ENCODE data around the gene CTDP1.

Gene CTDP1

DNA sequence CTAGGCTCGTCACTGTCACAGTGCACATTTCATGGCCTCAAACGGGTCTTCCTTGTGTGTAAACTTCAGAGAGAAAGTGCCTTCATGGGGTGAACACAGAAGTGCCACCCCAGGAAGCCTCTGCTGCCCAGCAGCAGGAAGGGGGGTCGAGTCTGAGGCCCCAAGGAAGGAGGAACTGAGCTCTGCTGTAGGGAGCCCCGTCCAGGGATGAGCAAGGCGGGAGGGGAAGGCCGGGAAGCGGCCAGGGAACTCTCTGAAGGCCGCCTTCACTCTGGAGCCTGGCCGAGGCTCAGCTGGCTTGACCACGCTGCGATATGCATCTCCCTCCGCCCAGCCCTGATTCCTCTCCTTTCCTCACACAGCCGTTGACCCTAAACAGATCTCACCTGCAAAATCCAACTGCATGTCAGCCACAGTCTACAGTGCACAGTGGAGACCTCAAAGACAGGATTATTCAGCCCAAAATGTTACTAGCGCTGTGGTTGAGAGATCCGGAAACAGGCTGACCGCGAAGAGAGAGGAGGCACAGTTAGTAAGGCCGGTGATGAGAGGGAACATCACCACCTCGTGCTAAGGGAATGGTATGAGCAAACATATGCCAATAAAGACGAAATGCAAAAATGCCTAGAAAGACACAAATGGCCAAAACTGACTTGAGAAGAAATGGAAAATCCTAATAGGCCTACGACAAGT is 34.2 kb upstream of the CTDP1 start:
- H3K4me3 ChIP-seq (ENCODE audit: low read depth, low read length) = no peak overlapping the region
- TF ChIP-seq, protein P1, sequence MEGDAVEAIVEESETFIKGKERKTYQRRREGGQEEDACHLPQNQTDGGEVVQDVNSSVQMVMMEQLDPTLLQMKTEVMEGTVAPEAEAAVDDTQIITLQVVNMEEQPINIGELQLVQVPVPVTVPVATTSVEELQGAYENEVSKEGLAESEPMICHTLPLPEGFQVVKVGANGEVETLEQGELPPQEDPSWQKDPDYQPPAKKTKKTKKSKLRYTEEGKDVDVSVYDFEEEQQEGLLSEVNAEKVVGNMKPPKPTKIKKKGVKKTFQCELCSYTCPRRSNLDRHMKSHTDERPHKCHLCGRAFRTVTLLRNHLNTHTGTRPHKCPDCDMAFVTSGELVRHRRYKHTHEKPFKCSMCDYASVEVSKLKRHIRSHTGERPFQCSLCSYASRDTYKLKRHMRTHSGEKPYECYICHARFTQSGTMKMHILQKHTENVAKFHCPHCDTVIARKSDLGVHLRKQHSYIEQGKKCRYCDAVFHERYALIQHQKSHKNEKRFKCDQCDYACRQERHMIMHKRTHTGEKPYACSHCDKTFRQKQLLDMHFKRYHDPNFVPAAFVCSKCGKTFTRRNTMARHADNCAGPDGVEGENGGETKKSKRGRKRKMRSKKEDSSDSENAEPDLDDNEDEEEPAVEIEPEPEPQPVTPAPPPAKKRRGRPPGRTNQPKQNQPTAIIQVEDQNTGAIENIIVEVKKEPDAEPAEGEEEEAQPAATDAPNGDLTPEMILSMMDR (IDR thresholded peaks at IDR 0.05; ENCODE audit: low read depth, low read length) = no peak

- H3K4me3 ChIP-seq (ENCODE audit: low read depth, low read length) = no peak overlapping the region
- TF ChIP-seq, protein P1 (IDR thresholded peaks at IDR 0.05; ENCODE audit: low read depth, low read length) = no peak
Observed at GRCh38 chr18:79647307-79647706, 32.3 kb upstream of the CTDP1 start.

GRCh38 chr18:79650959-79651358 is 28.6 kb upstream of the CTDP1 start:
- H3K4me3 ChIP-seq (ENCODE audit: low read depth, low read length) = no peak overlapping the region
- TF ChIP-seq, protein P1 (IDR thresholded peaks at IDR 0.05; ENCODE audit: low read depth, low read length) = no peak

GRCh38 chr18:79657342-79657996 is 22.1 kb upstream of the CTDP1 start:
- TF ChIP-seq, protein P1 (IDR thresholded peaks at IDR 0.05; ENCODE audit: low read depth, low read length) = no peak
- H3K4me3 ChIP-seq (ENCODE audit: low read depth, low read length) = no peak overlapping the region

DNA sequence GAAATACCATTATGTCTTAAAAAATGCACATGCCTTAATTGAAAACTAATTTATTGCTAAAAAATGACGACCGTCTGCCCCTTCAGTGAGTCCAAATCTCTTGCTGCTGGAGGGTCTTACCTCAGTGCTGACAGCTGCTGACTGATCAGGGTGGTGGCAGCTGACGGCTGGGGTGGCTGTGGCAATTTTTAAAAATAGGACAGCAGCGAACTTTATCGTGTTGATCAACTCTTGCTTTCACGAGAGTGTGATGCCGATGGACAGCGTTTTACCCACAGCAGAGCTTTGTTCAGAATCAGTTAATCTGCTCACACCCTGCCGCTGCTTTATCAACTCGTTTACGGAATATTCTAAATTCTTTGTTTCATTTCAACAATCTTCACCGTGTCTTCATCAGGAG is 21.2 kb upstream of the CTDP1 start:
- TF ChIP-seq, protein P1 (IDR thresholded peaks at IDR 0.05; ENCODE audit: low read depth, low read length) = no peak
- H3K4me3 ChIP-seq (ENCODE audit: low read depth, low read length) = no peak overlapping the region

DNA sequence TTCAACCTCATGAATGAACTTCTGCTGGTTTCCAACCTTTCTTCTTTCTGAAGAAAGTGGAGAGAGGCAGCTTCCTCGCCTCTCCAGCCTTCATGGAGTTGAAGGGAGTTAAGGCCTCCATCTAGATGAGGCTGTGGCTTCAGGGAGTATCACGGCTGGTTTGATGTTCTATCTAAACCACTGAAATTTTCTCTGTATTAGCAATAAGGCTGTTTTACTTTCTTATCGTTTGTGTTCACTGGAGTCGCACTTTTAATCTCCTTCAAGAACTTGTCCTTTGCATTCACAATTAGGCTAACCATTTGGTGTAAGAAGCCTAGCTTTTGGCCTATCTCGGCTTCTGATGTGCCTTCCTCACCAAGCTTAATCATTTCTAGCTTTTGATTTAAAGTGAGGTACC is 19.9 kb upstream of the CTDP1 start:
- TF ChIP-seq, protein P1 (IDR thresholded peaks at IDR 0.05; ENCODE audit: low read depth, low read length) = no peak
- no peak overlapping the region for H3K4me3 ChIP-seq (ENCODE audit: low read depth, low read length)

DNA sequence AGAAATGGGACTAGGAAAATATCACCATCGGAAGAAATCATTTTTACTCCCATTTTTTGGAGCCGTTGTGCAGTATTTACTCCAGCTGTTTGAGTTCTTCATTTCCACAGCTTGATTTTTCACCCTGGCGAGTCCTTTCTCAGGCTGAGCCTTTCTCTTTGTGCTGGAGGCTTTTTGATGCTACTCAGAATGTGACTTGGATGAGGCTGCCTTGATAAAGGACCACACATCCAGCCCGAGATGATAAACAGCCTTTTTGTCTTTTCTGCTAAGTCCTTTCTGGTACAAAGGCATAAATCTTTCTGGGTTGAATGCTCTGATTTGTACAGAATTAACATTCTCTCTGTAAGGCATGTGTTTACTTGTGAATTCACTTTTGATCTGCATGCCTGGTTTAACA is 17.6 kb upstream of the CTDP1 start:
- no peak overlapping the region for H3K4me3 ChIP-seq (ENCODE audit: low read depth, low read length)
- TF ChIP-seq, protein P1 (IDR thresholded peaks at IDR 0.05; ENCODE audit: low read depth, low read length) = no peak
